Fibroblast of lung (primary cell): ENCODE data around the gene IFNL1.

ENCODE experiments used
- EZH2 ChIP-seq: IDR thresholded peaks from 2 replicates; pipeline ENCODE4 v1.5.1; 2012; ENCODE audit warnings: low read length, control low read depth, mild to moderate bottlenecking; ENCODE audit errors: missing control alignments
- TF ChIP-seq, protein P1 (sequence below), 2 donors: IDR thresholded peaks in 1 of 2; conservative IDR thresholded peaks in 1 of 2; 1 replicate in 1 of 2; 2 replicates in 1 of 2; pipeline ENCODE4 v1.5.1; 2011 to 2012; ENCODE audit warnings: low read length in 2 of 2, control low read depth in 1 of 2, inconsistent platforms in 1 of 2, low read depth in 1 of 2, mild to moderate bottlenecking in 1 of 2

DNA sequence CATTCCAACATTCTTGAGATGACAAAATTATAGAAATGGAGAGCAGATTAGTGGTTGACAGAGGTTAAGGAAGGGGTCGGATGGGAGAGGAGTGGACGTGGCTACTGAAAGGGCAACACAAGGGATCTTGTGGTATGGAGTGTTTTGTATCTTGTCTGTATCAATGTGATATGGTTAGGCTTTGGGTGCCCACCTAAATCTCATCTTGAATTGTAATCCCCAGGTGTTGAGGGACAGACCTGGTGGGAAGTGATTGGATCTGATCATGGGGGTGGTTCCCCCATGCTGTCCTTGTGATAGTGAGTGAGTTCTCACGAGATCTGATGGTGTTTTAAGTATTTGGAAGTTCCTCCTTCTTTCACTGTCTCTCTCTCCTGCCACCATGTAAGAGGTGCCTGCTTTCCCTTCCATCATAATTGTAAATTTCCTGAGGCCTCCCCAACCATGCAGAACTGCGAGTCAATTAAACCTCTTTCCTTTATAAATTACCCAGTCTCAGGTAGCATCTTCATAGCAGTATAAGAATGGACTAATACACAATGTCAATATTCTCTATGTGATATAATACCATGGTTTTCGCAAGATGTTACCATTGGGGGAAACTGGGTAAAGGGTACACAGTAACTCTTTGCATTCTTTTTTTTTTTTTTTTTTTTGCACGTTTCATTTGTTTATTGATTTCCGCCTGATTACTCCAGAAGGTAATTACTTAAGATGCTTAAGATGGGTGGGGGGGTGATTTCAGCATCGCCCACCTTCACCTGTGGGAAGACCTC lies 42.6 kb upstream of the IFNL1 start:
- TF ChIP-seq, protein P1, sequence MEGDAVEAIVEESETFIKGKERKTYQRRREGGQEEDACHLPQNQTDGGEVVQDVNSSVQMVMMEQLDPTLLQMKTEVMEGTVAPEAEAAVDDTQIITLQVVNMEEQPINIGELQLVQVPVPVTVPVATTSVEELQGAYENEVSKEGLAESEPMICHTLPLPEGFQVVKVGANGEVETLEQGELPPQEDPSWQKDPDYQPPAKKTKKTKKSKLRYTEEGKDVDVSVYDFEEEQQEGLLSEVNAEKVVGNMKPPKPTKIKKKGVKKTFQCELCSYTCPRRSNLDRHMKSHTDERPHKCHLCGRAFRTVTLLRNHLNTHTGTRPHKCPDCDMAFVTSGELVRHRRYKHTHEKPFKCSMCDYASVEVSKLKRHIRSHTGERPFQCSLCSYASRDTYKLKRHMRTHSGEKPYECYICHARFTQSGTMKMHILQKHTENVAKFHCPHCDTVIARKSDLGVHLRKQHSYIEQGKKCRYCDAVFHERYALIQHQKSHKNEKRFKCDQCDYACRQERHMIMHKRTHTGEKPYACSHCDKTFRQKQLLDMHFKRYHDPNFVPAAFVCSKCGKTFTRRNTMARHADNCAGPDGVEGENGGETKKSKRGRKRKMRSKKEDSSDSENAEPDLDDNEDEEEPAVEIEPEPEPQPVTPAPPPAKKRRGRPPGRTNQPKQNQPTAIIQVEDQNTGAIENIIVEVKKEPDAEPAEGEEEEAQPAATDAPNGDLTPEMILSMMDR (conservative IDR thresholded peaks at IDR 0.05 in 1 of 2, IDR thresholded peaks at IDR 0.05 in 1 of 2; ENCODE audit: low read depth in 1 of 2, low read length in 2 of 2): no peak
- TF ChIP-seq EZH2: no peak
